PC-9 (cell line): ENCODE data around the gene INTS7. TPM values are rescaled to one million over a fixed set of nuclear protein-coding genes. Genes with fewer than 3 reads are reported as not detected.

Experiments used
- BruUV-seq: library from RNA; stranded (reverse); fragments of 400-500 nt; replicated peaks from 2 replicates; lab custom pipeline; 2021; lab: Mats Ljungman, UMichigan
- CTCF ChIA-PET: fragments of 300-600 bp; sonication (Branson Sonifier 250); formaldehyde crosslinking; loops from one replicate; lab custom pipeline; 2022; ENCODE audit warnings: antibody characterized with exemption; lab: Charles Lee
- POLR2A ChIA-PET: fragments of 300-600 bp; sonication (Branson Sonifier 250); formaldehyde crosslinking; loops from one replicate; lab custom pipeline; 2022; ENCODE audit warnings: antibody characterized with exemption; ENCODE audit not compliant: unreplicated experiment; lab: Charles Lee
- DNase-seq, 2 experiments: peaks; one replicate each; pipeline versions ENCODE4 v3.0.0 to v3.0.0-alpha.2; 2015 to 2022; ENCODE audit warnings: mixed read lengths in 1 of 2
- H2AFZ ChIP-seq: fragments of 200-600 bp; sonication (generic); 2 replicates; pipeline ENCODE4 v1.8.1; 2017; ENCODE audit warnings: antibody characterized with exemption
- H3F3A ChIP-seq: fragments of 200-600 bp; sonication (generic); 2 replicates; pipeline ENCODE4 v1.8.1; 2017; ENCODE audit warnings: antibody characterized with exemption, mild to moderate bottlenecking, low read depth; ENCODE audit not compliant: insufficient read depth
- H3K27ac ChIP-seq: fragments of 200-600 bp; sonication (generic); 2 replicates; pipeline ENCODE4 v1.6.1; 2016; ENCODE audit warnings: mixed run types
- H3K27me3 ChIP-seq: fragments of 200-600 bp; sonication (generic); 2 replicates; pipeline ENCODE4 v1.6.1; 2016; ENCODE audit warnings: low read depth, mixed run types; ENCODE audit not compliant: insufficient read depth
- H3K36me3 ChIP-seq: fragments of 200-600 bp; sonication (generic); 2 replicates; pipeline ENCODE4 v1.6.1; 2016; ENCODE audit warnings: low read depth, mixed run types
- H3K4me1 ChIP-seq: fragments of 200-600 bp; sonication (generic); replicated peaks from 2 replicates; pipeline ENCODE4 v1.6.1; 2016; ENCODE audit warnings: mixed run types; ENCODE audit not compliant: insufficient read depth
- H3K4me2 ChIP-seq: fragments of 200-600 bp; sonication (generic); 2 replicates; pipeline ENCODE4 v1.6.1; 2017; ENCODE audit warnings: mixed run types
- H3K4me3 ChIP-seq: fragments of 200-600 bp; sonication (generic); 2 replicates; pipeline ENCODE4 v1.6.1; 2016; ENCODE audit warnings: mixed run types
- H3K79me2 ChIP-seq: fragments of 200-600 bp; sonication (generic); 2 replicates; pipeline ENCODE4 v1.6.1; 2017; ENCODE audit warnings: low read depth, mixed run types
- H3K9me2 ChIP-seq: fragments of 200-600 bp; sonication (generic); 2 replicates; pipeline ENCODE4 v1.8.1; 2017; ENCODE audit warnings: mild to moderate bottlenecking; ENCODE audit not compliant: insufficient read depth
- H3K9me3 ChIP-seq: fragments of 200-600 bp; sonication (generic); 2 replicates; pipeline ENCODE4 v1.8.1; 2016; ENCODE audit warnings: low read depth; ENCODE audit not compliant: insufficient read depth
- H4K20me1 ChIP-seq: fragments of 200-600 bp; sonication (generic); 2 replicates; pipeline ENCODE4 v1.8.1; 2017; ENCODE audit not compliant: insufficient read depth
- EZH2 ChIP-seq: fragments of 200-600 bp; sonication (generic); IDR thresholded peaks from 2 replicates; pipeline ENCODE4 v1.8.0; 2017; ENCODE audit warnings: antibody characterized with exemption, low read depth
- intact Hi-C: fragments of 100-400 bp; cut with micrococcal nuclease; formaldehyde crosslinking; loops from one replicate; pipeline ENCODE4 v1.10.0; 2022; ENCODE audit not compliant: unreplicated experiment
- total RNA-seq: library from RNA; stranded (reverse); gene quantifications from 2 replicates; pipeline ENCODE4 v1.2.3, GENCODE V29; 2021
- TF ChIP-seq, protein P1 (sequence below): fragments of 200-600 bp; sonication (generic); conservative IDR thresholded peaks from 2 replicates; pipeline ENCODE4 v1.6.1; 2017; ENCODE audit warnings: mixed run types, antibody characterized with exemption, mild to moderate bottlenecking, moderate library complexity

Gene INTS7
- total RNA-seq, 1 experiment from 2014 or later: 24.7 TPM

DNA sequence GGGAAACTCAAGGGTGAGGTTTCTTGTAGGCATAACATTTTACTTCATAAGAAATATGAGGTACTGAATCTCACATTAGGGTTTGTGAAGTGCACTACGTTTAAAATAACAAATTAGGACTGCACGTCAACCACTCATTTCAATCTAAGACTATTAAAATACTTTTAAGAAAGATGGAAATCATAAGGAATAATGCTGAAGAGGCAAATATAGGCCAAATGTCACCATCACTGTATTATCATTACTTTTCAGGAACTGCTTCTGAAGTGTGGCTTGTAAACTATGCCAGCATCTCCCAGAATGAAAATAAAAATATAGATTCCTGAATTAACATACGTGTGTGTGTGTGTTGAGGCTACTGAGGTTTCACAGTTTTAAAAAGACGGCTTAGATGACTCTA, 56.8 kb downstream of the INTS7 start:
- intact Hi-C loops: no loop called here
- H3K4me1 ChIP-seq: no peaks in the 10 kb centered on the region
- no peaks in the 10 kb centered on the region for H3K27me3 ChIP-seq
- DNase-seq: no peak
- H3K27ac ChIP-seq: no peak overlapping the region
- no peaks in the 10 kb centered on the region; the same call in 1 of the 2 replicates for H4K20me1 ChIP-seq
- no peaks in the 10 kb centered on the region; the same call in 1 of the 2 replicates for H3K36me3 ChIP-seq
- ChIA-PET CTCF (no interaction called here), POLR2A (no interaction called here)
- BruUV-seq: no TSS peak
- H2AFZ ChIP-seq: no peak overlapping the region
- no peaks in the 10 kb centered on the region for H3K79me2 ChIP-seq
- H3K9me2 ChIP-seq: no peaks in the 10 kb centered on the region
- H3K4me3 ChIP-seq: no peak overlapping the region
- H3K4me2 ChIP-seq: no peak overlapping the region
- TF ChIP-seq EZH2: no peak
- TF ChIP-seq, protein P1, sequence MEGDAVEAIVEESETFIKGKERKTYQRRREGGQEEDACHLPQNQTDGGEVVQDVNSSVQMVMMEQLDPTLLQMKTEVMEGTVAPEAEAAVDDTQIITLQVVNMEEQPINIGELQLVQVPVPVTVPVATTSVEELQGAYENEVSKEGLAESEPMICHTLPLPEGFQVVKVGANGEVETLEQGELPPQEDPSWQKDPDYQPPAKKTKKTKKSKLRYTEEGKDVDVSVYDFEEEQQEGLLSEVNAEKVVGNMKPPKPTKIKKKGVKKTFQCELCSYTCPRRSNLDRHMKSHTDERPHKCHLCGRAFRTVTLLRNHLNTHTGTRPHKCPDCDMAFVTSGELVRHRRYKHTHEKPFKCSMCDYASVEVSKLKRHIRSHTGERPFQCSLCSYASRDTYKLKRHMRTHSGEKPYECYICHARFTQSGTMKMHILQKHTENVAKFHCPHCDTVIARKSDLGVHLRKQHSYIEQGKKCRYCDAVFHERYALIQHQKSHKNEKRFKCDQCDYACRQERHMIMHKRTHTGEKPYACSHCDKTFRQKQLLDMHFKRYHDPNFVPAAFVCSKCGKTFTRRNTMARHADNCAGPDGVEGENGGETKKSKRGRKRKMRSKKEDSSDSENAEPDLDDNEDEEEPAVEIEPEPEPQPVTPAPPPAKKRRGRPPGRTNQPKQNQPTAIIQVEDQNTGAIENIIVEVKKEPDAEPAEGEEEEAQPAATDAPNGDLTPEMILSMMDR: no peak
- no peaks in the 10 kb centered on the region for H3K9me3 ChIP-seq
- H3F3A ChIP-seq: no peaks in the 10 kb centered on the region

DNA sequence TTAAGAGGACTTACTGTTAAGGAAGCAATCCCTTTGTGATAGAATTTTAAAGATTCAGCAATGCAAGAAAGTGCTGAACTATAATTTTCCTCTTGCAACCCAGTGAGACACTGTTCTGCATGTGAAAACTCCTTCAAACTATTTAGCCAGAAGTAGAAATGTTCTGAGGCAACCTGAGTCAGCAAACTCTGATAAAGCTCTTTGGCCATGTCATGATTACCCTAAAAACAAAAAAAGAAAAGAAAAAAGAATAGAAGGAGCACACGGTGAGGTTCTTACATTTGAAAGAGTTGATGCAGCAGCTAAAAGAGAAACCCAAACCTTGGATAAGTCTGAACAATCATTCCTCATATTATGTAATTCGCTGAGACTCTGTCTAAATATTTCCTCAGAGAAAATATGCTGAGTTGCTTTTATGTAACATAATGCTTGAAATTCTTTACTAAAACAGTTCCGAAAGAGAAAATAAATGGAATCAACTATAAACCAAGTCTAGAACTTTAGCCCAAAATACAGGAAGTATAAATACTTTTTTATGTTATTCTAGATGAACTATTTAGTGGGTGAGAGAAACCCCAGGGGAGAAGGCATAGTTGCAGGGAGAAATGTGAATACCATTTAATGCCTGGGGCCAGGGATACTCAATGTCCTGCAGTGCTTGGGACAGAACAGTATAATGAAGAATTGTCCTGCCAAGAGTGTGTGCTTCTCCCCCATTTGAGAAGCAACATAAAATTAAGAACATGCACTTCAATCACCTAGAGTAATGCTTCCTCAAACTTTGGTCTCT, 60.0 kb downstream of the INTS7 start:
- DNase-seq: no peak
- H3K79me2 ChIP-seq: no peaks in the 10 kb centered on the region
- no peaks in the 10 kb centered on the region for H3K9me3 ChIP-seq
- no peaks in the 10 kb centered on the region for H4K20me1 ChIP-seq
- H3F3A ChIP-seq: no peaks in the 10 kb centered on the region
- no peak for TF ChIP-seq EZH2
- TF ChIP-seq, protein P1: no peak
- no peaks in the 10 kb centered on the region for H3K27me3 ChIP-seq
- no peak overlapping the region for H3K4me2 ChIP-seq
- intact Hi-C loops: no loop called here
- H3K27ac ChIP-seq: no peak overlapping the region
- no TSS peak for BruUV-seq
- no peaks in the 10 kb centered on the region for H3K9me2 ChIP-seq
- no peak overlapping the region for H3K4me3 ChIP-seq
- ChIA-PET POLR2A (no interaction called here), CTCF (no interaction called here)
- no peak overlapping the region for H2AFZ ChIP-seq
- H3K36me3 ChIP-seq: no peaks in the 10 kb centered on the region
- no peaks in the 10 kb centered on the region for H3K4me1 ChIP-seq

GRCh38 chr1:211973541-211973940, 61.8 kb downstream of the INTS7 start:
- TF ChIP-seq EZH2: no peak
- TF ChIP-seq, protein P1: no peak
- H4K20me1 ChIP-seq: no peaks in the 10 kb centered on the region
- no peaks in the 10 kb centered on the region for H3K9me2 ChIP-seq
- H3K4me2 ChIP-seq: no peak overlapping the region
- H3K36me3 ChIP-seq: no peaks in the 10 kb centered on the region
- no peaks in the 10 kb centered on the region for H3K79me2 ChIP-seq
- H3F3A ChIP-seq: no peaks in the 10 kb centered on the region
- no peak overlapping the region for H3K4me3 ChIP-seq
- no peak overlapping the region for H3K27ac ChIP-seq
- H3K27me3 ChIP-seq: no peaks in the 10 kb centered on the region
- intact Hi-C loops: no loop called here
- no peak overlapping the region for H2AFZ ChIP-seq
- H3K4me1 ChIP-seq: no peaks in the 10 kb centered on the region
- BruUV-seq: no TSS peak
- no peaks in the 10 kb centered on the region for H3K9me3 ChIP-seq
- CTCF ChIA-PET: no interaction called here
- DNase-seq: no peak
- POLR2A ChIA-PET: no interaction called here
